ENCODE results near the gene SHANK1.

GRCh38 chr19:50697414-50698124, 22.0 kb downstream of the SHANK1 start:
- TF ChIP-seq, protein P1, sequence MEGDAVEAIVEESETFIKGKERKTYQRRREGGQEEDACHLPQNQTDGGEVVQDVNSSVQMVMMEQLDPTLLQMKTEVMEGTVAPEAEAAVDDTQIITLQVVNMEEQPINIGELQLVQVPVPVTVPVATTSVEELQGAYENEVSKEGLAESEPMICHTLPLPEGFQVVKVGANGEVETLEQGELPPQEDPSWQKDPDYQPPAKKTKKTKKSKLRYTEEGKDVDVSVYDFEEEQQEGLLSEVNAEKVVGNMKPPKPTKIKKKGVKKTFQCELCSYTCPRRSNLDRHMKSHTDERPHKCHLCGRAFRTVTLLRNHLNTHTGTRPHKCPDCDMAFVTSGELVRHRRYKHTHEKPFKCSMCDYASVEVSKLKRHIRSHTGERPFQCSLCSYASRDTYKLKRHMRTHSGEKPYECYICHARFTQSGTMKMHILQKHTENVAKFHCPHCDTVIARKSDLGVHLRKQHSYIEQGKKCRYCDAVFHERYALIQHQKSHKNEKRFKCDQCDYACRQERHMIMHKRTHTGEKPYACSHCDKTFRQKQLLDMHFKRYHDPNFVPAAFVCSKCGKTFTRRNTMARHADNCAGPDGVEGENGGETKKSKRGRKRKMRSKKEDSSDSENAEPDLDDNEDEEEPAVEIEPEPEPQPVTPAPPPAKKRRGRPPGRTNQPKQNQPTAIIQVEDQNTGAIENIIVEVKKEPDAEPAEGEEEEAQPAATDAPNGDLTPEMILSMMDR (IDR thresholded peaks at IDR 0.05; ENCODE audit: low read depth, low read length): no peak
- no peak for TF ChIP-seq EZH2phosphoT487 (IDR thresholded peaks at IDR 0.05; ENCODE audit: low read depth)
